ENCODE measurements around the gene LRG1.
A peak's percentile ranks its signal among the peaks of the same experiment; 100 is the strongest.

LRG1 gene

DNA sequence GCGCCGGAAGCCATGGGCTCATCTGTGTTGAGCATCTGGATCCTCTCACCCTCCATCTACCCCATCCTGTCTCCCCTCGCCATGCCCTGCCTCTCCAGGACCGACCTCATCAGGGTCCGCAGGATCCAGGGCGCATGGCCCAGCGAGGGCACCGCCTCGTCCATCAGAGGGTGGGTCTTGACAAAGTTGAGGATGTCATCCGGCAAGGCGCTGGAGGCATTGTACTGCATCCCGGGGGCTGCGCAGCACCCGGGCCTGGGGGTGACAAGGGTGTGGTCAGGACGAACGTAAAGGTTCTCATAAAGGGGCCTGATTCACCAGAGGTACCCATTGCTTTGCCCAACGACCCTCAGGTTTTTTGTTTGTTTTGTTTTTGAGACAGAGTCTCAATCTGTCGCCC lies 10.2 kb upstream of the LRG1 start:
- no peak overlapping the region for H3K4me3 ChIP-seq (ENCODE audit: severe bottlenecking)
- H3K27me3 ChIP-seq (ENCODE audit: insufficient read depth, poor library complexity, severe bottlenecking): no peaks in the 10 kb centered on the region
- H3K27ac ChIP-seq (ENCODE audit: poor library complexity, severe bottlenecking): no peak overlapping the region
- DNase-seq (ENCODE audit: low spot score) (no peak), ATAC-seq (ENCODE audit: low read depth) (no peak)
- no peak for TF ChIP-seq CTCF (IDR thresholded peaks at IDR 0.05; ENCODE audit: poor library complexity, severe bottlenecking)
- no peaks in the 10 kb centered on the region for H3K36me3 ChIP-seq (ENCODE audit: low read depth)
- H3K9me3 ChIP-seq (ENCODE audit: severe bottlenecking): no peaks in the 10 kb centered on the region
- no peaks in the 10 kb centered on the region for H3K4me1 ChIP-seq (ENCODE audit: insufficient read depth, poor library complexity, severe bottlenecking)

GRCh38 chr19:4548238-4548584 lies 8.4 kb upstream of the LRG1 start:
- Histone ChIP-seq H3K36me3 (ENCODE audit: low read depth) (no peaks in the 10 kb centered on the region), H3K27ac (ENCODE audit: poor library complexity, severe bottlenecking) (no peak overlapping the region), H3K4me3 (ENCODE audit: severe bottlenecking) (no peak overlapping the region), H3K4me1 (ENCODE audit: insufficient read depth, poor library complexity, severe bottlenecking) (no peaks in the 10 kb centered on the region), H3K9me3 (ENCODE audit: severe bottlenecking) (no peaks in the 10 kb centered on the region), H3K27me3 (ENCODE audit: insufficient read depth, poor library complexity, severe bottlenecking) (no peaks in the 10 kb centered on the region)
- TF ChIP-seq CTCF (IDR thresholded peaks at IDR 0.05; ENCODE audit: poor library complexity, severe bottlenecking): no peak
- no peak for DNase-seq (ENCODE audit: low spot score)
- no peak for ATAC-seq (ENCODE audit: low read depth)

DNA sequence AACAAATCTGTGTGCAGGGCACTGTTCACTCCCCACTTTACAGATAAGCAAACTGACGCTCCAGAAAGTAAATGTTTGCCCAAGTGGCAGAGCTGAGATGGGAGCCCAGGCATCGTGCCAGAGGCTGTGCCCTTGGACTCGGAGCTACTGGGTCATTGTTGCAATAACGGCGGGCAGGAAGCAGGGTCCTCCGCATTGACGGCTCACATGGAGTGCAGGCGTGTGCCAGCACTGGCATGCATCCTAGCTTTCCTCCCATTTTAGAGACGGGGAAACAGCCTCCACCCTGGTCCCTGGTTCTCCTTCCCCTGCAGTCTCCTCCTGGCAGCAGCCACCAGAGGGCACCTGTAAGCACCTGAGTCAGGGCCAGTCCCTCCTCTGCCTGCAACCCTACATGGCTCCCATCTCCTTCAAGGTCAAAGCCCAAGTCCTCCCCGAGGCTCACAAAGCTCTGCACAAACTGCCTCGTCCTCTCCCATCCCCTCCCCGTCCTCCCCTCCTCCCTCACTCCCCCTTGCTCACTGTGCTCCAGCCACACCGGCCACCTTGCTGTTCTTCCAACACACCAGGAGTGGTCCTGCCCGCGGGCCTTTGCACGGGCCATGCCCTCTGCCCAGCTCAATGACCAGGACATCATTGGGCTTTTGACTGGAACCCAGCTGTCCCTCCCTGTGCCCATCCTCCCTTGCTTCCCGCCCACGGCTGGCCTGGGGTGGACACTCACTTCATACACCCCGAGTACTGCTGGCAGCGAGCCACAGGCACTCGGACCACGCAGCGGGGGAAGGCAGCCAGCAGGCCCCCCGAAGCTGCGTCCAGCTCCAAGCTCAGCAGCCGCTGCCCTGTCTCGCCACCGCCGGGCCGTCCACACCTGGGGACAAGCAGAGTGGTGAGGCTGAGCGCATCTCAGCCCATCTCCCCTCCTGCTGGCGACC lies 7.7 kb upstream of the LRG1 start:
- TF ChIP-seq CTCF (IDR thresholded peaks at IDR 0.05; ENCODE audit: poor library complexity, severe bottlenecking): peak; percentile 34
- ATAC-seq (ENCODE audit: low read depth) (no peak), DNase-seq (ENCODE audit: low spot score) (no peak)
- Histone ChIP-seq H3K27ac (ENCODE audit: poor library complexity, severe bottlenecking) (no peak overlapping the region), H3K4me1 (ENCODE audit: insufficient read depth, poor library complexity, severe bottlenecking) (no peaks in the 10 kb centered on the region), H3K27me3 (ENCODE audit: insufficient read depth, poor library complexity, severe bottlenecking) (no peaks in the 10 kb centered on the region), H3K4me3 (ENCODE audit: severe bottlenecking) (no peak overlapping the region), H3K9me3 (ENCODE audit: severe bottlenecking) (no peaks in the 10 kb centered on the region), H3K36me3 (ENCODE audit: low read depth) (no peaks in the 10 kb centered on the region)

DNA sequence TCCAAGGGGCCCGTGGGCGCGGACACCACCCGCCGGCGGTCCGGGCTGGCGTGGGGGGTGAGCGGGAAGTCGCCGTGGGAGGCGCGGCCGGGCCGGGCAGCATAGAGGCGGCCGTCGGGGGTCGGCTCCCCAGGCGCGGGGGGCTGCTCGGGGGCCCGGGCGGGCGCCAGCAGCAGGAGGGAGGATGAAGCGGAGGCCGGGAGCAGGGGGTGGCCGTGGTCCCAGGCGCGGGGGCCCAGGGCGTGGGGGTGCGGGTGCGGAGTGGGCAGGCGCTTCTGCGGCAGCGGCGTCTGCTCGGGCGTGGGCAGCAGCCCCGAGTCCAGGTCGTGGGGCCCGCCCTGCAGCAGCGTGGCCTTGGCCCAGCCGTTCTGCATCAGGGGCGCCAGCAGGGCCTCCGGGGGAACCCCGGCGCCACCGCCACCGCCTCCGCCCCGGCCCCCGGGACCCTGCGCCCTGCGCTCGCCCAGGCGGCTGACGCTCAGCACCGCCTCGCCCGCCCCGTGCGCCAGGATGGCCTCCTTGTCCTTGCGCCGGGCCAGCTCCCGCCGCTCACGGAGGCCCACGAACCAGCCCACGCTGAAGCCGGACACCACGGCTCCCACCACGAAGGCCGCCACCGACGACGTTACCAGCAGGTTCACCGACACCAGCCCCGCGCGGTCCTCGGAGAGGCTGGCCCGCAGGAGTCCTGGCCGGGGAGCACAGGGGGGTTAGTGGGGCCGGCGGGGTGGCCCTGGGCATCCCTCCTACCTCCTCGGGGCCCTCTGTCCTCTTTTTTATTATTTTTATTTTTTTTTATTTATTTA lies 4.2 kb upstream of the LRG1 start:
- TF ChIP-seq CTCF (IDR thresholded peaks at IDR 0.05; ENCODE audit: poor library complexity, severe bottlenecking): no peak
- DNase-seq (ENCODE audit: low spot score): no peak
- no peaks in the 10 kb centered on the region for H3K36me3 ChIP-seq (ENCODE audit: low read depth)
- no peak for ATAC-seq (ENCODE audit: low read depth)
- H3K27ac ChIP-seq (ENCODE audit: poor library complexity, severe bottlenecking): no peak overlapping the region
- no peaks in the 10 kb centered on the region for H3K4me1 ChIP-seq (ENCODE audit: insufficient read depth, poor library complexity, severe bottlenecking)
- no peaks in the 10 kb centered on the region for H3K9me3 ChIP-seq (ENCODE audit: severe bottlenecking)
- H3K27me3 ChIP-seq (ENCODE audit: insufficient read depth, poor library complexity, severe bottlenecking): no peaks in the 10 kb centered on the region
- no peak overlapping the region for H3K4me3 ChIP-seq (ENCODE audit: severe bottlenecking)

Measured in RWPE2 (cell line).